NCI-H82 treated with DMSO at 0.1 percent for 48 hours (cell line): ENCODE results near the gene CHKB.

Experiments used
- DNase-seq: peaks from one replicate; lab custom pipeline; 2025; ENCODE audit not compliant: unreplicated experiment; lab: John Stamatoyannopoulos, UW

The CHKB gene

DNA sequence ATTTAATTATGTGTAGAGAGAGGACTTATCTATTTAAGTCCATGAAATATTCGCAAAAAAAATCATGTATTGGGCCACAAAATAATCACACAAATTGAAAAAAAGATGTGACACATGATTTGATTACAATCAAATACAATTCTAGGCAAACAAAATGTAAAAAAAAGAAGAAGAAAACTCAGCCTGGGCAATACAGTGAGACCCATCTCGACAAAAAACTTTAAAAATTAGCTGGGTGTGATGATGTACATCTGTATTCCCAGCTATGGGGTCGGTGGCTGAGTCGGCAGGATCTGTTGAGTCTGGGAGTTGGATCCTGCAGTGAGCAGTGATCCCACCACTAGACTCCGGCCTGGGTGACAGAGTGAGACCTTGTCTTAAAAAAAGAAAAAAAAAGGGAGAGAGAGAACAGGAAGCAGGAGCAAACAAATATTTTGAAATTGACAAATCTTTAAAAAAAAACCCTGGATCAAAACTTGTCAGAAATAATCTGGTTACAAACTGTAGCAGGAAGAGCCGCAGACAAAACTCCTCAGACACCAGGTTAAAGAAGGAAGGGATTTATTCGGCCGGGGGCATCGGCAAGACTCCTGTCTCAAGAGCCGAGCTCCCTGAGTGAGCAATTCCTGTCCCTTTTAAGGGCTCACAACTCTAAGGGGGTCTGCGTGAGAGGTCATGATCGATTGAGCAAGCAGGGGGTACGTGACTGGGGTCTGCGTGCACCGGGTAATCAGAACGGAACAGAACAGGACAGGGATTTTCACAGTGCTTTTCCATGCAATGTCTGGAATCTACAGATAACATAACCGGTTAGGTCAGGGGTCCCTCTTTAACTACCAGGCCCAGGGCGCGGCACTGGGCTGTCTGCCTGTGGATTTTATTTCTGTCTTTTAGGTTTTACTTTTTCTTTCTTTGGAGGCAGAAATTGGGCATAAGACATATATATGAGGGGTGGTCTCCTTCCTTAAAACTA lies 49.5 kb downstream of the CHKB start:
- no peak for DNase-seq

GRCh38 chr22:50531962-50532674 lies 50.5 kb downstream of the CHKB start:
- no peak for DNase-seq

DNA sequence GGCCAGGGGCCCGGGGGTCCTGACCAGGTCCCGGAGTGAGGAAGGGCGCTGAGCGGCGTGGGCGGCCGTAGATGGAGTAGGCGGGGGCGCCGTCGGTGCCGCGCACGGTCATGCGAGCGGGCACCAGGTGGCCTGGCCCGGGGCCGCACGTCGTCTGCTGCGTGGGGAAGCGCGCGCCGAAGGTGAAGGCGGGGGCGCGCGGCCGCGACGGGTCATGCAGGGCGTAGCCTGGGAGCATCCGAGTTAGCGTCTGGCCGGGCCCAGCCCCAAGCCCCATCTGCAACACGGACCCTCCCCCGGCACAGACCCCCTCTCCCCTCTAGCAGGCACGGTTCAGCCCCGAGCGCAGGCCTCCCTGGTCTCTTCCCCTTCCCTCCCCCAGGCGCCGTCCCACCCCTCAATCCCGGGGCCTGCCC lies 51.1 kb downstream of the CHKB start:
- no peak for DNase-seq

DNA sequence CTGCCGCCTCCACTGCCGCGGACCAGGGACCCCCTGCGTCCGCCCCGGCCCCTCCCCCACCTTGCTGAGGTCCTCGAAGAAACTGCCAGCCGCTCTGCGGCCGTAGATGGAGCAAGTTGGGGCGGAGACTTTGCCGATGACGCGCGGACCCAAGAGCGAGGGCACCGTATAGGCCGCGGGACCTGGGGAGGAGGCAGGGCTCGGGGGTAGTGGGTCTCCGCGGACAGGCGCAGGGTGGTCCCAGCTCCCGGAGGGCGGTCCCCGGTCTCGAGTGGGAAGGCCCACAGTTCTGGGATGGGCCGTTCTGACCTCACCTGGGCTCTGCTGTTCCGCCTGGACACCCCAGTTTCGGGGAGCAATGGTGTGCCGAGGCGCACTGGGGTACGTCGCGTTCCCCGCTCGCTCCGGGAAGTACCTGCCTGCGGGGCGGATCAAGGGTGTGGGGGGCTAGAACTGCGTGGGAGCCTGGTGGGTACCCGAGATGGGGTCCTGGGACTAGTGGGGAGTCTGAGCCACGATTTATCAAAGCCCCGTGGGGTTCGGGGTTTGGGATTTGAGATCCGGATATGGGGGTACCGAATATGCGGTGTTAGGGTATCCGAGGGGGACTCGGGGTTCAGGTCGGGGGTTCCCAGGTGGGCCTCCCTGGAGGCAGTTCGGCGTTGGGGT lies 51.6 kb downstream of the CHKB start:
- DNase-seq, result no peak

GRCh38 chr22:50530580-50530876 lies 52.1 kb downstream of the CHKB start:
- no peak for DNase-seq

DNA sequence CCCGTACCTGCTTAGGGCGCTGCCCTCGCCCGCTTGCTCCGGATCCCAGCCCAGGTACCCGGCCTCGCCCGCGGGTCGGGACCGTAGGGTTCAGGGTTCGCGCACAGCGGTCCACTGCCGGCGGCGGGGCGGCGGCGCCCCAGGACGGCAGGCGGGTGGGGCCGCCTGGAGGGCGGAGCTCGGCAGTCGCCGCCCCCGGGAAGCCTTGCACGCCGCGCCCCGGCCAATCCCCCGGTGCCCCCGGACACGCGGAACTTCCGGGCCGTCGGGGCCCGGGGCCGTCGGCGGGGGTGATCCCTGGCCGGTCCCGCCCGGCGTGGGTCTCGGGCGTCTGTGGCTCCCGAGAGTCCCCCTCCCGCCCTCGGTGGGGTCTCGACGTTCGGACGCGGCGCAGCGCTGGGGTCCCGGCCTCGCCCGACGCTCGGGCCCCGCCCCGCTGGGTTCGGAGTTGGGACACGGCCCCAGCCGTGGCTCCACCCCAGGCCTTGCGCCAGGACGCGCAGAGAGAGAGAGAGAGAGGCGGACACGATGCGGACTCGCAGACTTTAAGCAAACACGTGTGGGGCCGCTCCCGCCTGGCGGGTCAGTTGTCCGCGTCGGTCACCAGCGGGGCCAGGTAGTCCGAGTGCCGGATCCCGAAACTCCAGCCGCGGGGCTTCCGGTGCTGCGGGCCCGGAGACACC lies 52.6 kb downstream of the CHKB start, which contains the start of gene TYMP:
Gene TYMP, minus strand, starts transcription at position 116 of the 683 bp plus-strand sequence. CDS start 303 bp downstream, outside the sequence.
- no peak for DNase-seq

DNA sequence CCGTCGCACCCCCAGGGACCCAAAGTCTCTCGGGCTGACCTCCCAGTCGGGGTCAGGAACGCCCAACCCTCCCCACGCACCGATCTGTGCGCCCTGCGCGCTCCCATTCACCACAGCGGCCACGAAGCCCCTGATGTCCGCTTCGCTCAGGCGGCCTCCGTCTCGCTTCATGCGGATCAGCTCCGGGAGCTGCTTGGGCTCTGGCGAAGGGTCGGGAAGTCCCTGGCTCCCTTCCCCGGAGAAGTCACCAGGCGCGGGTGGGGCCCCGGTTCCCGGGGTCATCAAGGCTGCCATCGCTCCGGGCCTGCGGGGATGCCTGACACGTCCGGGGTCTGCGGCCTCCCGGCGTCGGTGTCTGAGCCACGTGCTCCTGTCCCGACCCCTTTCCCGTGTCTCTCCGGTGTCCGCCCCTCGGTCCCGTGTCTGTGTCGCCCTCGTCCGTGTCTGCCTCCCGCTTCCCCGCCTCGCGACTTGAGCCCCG lies 53.2 kb downstream of the CHKB start:
- DNase-seq, result no peak
